ENCODE measurements around the gene ZNF627. TPM values are rescaled to one million over a fixed set of nuclear protein-coding genes. Genes with fewer than 3 reads are reported as not detected.

Gene ZNF627
- 10 to 100 TPM in 1 of 4 donors, 1 to 10 TPM in 2, under 1 TPM in 1; 0.40 to 10.2 (median 7.0) TPM for total RNA-seq

GRCh38 chr19:11597202-11598102, at the start of gene ZNF627:
ZNF627 (plus strand) TSS chr19:11597483; CDS start chr19:11597628, 145 bp downstream.
- H3K27ac ChIP-seq, result peak within 1 kb of the TSS; percentile 87 to 95 (median 88)
- TF ChIP-seq POLR2AphosphoS5 (IDR thresholded peaks at IDR 0.05) (peak; percentile 97 to 99 (median 99)), CTCF (IDR thresholded peaks at IDR 0.05) (peak; percentile 19 to 65 (median 25)), EP300 (IDR thresholded peaks at IDR 0.05; ENCODE audit: low read depth) (no peak), POLR2A (IDR thresholded peaks at IDR 0.05) (peak; percentile 97)
- H3K4me1 ChIP-seq, result peaks cover 7 to 27% (median 11%) of the 10 kb centered on the region in 4 donors
- intact Hi-C loops (cut with DNase I; ENCODE audit: low total_unique reads) (no loop called here), in situ Hi-C loops (cut with MboI; ENCODE audit: low pct_ligation_motif_present in 1 of 4, low pct_unique_long_range_greater_than_20kb in 1 of 4, low sequenced_read_pairs in 3 of 4) (no loop called here)
- H3K9me3 ChIP-seq, result no peaks in the 10 kb centered on the region
- H3K4me3 ChIP-seq, result peak within 1 kb of the TSS; percentile 72 to 91 (median 80)
- DNase-seq, result peak; percentile 100
- H3K36me3 ChIP-seq, result no peaks in the 10 kb centered on the region
- H3K27me3 ChIP-seq, result no peaks in the 10 kb centered on the region
- 0 to 1% methylated on average over 1 to 36 of the region's 67 CpGs for WGBS, 2 donors (ENCODE audit: low coverage in 1 of 2)

GRCh38 chr19:11547929-11548700, 49.2 kb upstream of the ZNF627 start:
- intact Hi-C loops (cut with DNase I; ENCODE audit: low total_unique reads) (no loop called here), in situ Hi-C loops (cut with MboI; ENCODE audit: low pct_ligation_motif_present in 1 of 4, low pct_unique_long_range_greater_than_20kb in 1 of 4, low sequenced_read_pairs in 3 of 4) (no loop called here)
- no peaks in the 10 kb centered on the region for H3K4me1 ChIP-seq
- no peaks in the 10 kb centered on the region for H3K27me3 ChIP-seq
- no peak for TF ChIP-seq POLR2A (IDR thresholded peaks at IDR 0.05)
- TF ChIP-seq POLR2AphosphoS5 (IDR thresholded peaks at IDR 0.05), result no peak
- TF ChIP-seq CTCF (IDR thresholded peaks at IDR 0.05), result no peak
- no peak for TF ChIP-seq EP300 (IDR thresholded peaks at IDR 0.05; ENCODE audit: low read depth)
- H3K27ac ChIP-seq, result peak overlapping the region in 3 of 4 donors; percentile 2 to 97 (median 88)
- H3K9me3 ChIP-seq, result no peaks in the 10 kb centered on the region
- H3K4me3 ChIP-seq, result no peak overlapping the region
- no peak for DNase-seq
- H3K36me3 ChIP-seq, result peaks cover 0 to 4% (median 0%) of the 10 kb centered on the region in 4 donors
- WGBS, 2 donors (ENCODE audit: low coverage in 1 of 2), result 86 to 97% methylated on average over 5 to 14 of the region's 14 CpGs

GRCh38 chr19:11549386-11549953, 47.8 kb upstream of the ZNF627 start:
- 92 to 100% methylated on average over 1 to 24 of the region's 24 CpGs for WGBS, 2 donors (ENCODE audit: low coverage in 1 of 2)
- Histone ChIP-seq H3K4me3 (no peak overlapping the region), H3K9me3 (no peaks in the 10 kb centered on the region), H3K4me1 (no peaks in the 10 kb centered on the region), H3K27me3 (no peaks in the 10 kb centered on the region), H3K36me3 (peaks cover 0 to 6% (median 0%) of the 10 kb centered on the region in 4 donors), H3K27ac (peak overlapping the region in 3 of 4 donors; percentile 61 to 88 (median 85))
- no peak for DNase-seq
- intact Hi-C loops (cut with DNase I; ENCODE audit: low total_unique reads), result no loop called here
- TF ChIP-seq POLR2AphosphoS5 (IDR thresholded peaks at IDR 0.05) (peak in 1 of 3 donors; percentile 38), EP300 (IDR thresholded peaks at IDR 0.05; ENCODE audit: low read depth) (no peak), CTCF (IDR thresholded peaks at IDR 0.05) (no peak)
- in situ Hi-C loops (cut with MboI; ENCODE audit: low pct_ligation_motif_present in 1 of 4, low pct_unique_long_range_greater_than_20kb in 1 of 4, low sequenced_read_pairs in 3 of 4), result no loop called here
